B cell (primary cell): Measurements from ENCODE around the gene WDR43.

Experiments
- CTCF ChIP-seq: fragments of 200-600 bp; IDR thresholded peaks from one replicate; pipeline ENCODE4 v1.8.0; 2022; ENCODE audit warnings: antibody characterized with exemption, mild to moderate bottlenecking
- EZH2 ChIP-seq: IDR thresholded peaks from 2 replicates; pipeline ENCODE4 v1.6.1; 2012; ENCODE audit warnings: borderline replicate concordance, low read depth, mild to moderate bottlenecking, moderate library complexity, low read length; ENCODE audit not compliant: insufficient read depth, poor library complexity, severe bottlenecking

DNA sequence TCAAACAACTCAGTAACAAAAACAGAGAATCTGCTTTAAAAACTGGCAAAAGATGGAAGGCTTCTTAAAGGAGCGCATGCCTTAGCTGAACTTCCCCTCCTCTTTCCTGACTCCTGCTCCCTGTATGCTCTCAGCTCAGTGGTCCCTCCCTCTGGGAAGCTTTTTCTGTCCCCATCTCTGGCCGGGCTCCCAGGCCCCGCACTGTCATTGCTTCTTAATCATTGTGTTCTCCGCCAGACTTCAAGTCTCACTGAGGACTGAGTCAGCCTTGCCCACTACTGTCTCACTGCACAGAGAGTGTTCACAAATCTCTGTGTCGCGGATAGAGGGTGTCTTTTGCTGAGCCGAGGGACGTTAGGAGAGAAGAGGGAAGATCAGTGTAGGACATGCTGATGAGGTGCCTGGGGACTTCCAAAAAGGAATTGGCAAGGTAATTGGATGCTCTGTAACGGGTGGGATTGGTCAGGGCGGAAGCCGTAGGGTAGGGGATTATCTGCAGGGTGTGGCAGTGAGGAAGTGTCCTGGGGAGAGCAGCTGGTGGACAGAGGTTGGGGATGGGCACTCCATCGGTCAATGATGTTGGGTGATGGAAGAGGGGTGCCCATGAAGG lies 102.9 kb downstream of the WDR43 start:
- TF ChIP-seq EZH2 (no peak), CTCF (no peak)
